Forelimb muscle (tissue), 1 donor: ENCODE measurements around the gene TMEM82. TPM values are rescaled to one million over a fixed set of nuclear protein-coding genes. Genes with fewer than 3 reads are reported as not detected.

Experiments
- DNase-seq: peaks from one replicate; pipeline ENCODE4 v3.0.0-alpha.2; 2013; ENCODE audit warnings: low read depth
- polyA plus RNA-seq: library from polyadenylated mRNA; unstranded; fragments of 120-200 nt; gene quantifications from one replicate; pipeline ENCODE4 v1.2.1, GENCODE V29; 2013; ENCODE audit not compliant: insufficient read length

The TMEM82 gene
- polyA plus RNA-seq, 1 donor, result not detected

DNA sequence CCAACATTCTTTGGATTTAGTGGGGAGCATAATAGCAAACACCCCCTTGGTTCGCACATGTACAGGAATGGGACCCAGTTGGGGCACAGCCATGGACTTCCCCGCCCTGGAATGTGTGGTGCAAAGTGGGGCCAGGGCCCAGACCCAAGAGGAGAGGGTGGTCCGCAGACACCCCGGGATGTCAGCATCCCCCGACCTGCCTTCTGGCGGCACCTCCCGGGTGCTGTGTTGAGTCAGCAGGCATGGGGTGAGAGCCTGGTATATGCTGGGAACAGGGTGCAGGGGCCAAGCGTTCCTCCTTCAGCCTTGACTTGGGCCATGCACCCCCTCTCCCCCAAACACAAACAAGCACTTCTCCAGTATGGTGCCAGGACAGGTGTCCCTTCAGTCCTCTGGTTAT, 43.4 kb downstream of the TMEM82 start:
- no peak for DNase-seq

DNA sequence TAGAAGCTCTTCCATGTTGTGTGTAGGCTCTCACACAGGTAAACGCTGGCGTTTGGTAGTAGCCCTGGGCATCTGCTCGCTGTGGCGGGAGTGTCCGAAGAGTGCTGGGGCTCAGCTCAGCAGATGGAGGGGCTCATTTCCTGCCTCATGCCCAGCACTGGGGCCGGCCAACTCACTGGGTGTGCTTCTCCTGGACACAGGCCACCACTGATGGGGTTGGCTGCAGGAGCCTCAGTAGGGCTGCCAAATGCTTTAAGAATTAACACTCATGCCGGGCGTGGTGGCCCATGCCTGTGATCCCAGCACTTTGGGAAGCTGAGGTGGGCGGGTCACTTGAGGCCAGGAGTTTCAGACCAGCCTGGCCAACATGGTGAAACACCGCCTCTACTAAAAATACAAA, 44.3 kb downstream of the TMEM82 start:
- DNase-seq, result no peak

DNA sequence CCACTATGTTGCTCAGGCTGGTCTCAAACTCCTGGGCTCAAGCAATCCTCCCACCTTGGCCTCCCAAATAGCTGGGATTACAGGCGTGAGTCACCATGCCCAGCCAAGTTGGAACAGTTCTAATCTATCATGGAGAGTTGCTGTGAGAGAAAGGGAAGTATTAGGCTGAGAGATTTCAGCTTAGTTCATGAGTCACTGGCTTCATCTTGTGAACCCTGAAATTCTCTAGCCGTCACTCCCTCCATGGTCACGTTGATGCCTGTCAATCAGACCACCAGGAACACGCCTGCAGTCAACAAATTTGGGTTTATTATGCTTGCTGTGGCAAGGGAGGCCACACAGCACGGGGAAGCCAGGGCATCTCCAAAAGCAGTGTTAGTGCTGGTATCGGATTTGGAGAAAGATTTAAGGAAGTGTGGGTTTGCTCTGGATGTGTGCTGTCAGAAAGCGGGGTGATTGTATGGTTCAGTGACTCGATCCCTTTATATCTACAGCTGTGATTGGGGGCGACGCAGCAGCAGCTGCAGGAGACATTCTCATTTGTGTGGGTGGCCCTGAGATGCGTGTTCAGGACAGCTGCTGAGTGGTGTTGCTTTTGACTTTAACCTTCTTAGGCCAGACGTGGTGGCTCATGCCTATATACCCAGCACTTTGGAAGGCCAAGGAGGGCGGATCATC, 46.5 kb downstream of the TMEM82 start:
- no peak for DNase-seq

DNA sequence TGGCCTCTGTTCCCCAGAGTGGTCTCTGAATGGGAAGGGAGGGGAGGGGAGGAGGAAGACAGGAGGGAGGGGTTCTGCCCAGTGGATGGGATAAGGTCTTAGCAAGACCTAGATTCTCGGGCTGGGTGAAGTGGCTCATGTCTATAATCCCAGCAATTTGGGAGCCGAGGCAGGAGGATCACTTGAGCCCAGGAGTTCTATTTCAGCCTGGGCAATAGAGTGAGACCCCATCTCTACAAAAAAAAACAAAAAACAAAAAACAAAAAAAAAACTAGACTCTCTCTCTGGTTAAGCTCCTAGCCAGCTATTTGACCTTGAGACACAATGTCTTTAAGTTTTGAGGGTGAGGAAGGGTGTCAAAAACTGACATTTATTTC, 53.8 kb downstream of the TMEM82 start:
- no peak for DNase-seq

Other genes with a start within 250 kb of the TMEM82 start
- gene CASP9, start 218.3 kb upstream of the TMEM82 start, polyA plus RNA-seq, result 19.1 TPM
- 15.1 TPM for gene DNAJC16, start 215.7 kb upstream of the TMEM82 start, polyA plus RNA-seq
- 3.7 TPM for gene AGMAT, start 157.4 kb upstream of the TMEM82 start, polyA plus RNA-seq
- gene DDI2, start 125.0 kb upstream of the TMEM82 start, polyA plus RNA-seq, result 21.0 TPM
- gene PLEKHM2, start 58.2 kb upstream of the TMEM82 start, polyA plus RNA-seq, result 51.5 TPM
- gene SLC25A34, start 6.2 kb upstream of the TMEM82 start, polyA plus RNA-seq, result 6.9 TPM
- 39.5 TPM for gene FBLIM1, start 16.3 kb downstream of the TMEM82 start, polyA plus RNA-seq
- 1.9 TPM for gene UQCRHL, start 65.2 kb downstream of the TMEM82 start, polyA plus RNA-seq
- gene SPEN, start 105.2 kb downstream of the TMEM82 start, polyA plus RNA-seq, result 30.8 TPM
- gene ZBTB17, start 233.6 kb downstream of the TMEM82 start, polyA plus RNA-seq, result 24.9 TPM